PFSK-1 (cell line): ENCODE results near the gene ZBTB37.

Experiments used
- POLR2AphosphoS5 ChIP-seq: IDR thresholded peaks from 2 replicates; pipeline ENCODE4 v1.6.1; 2012; ENCODE audit warnings: low read depth, mild to moderate bottlenecking, control low read depth, low read length, moderate library complexity
- SIN3A ChIP-seq: IDR thresholded peaks from 2 replicates; pipeline ENCODE4 v1.6.1; 2012; ENCODE audit warnings: mild to moderate bottlenecking, low read length, moderate library complexity, borderline replicate concordance; ENCODE audit not compliant: insufficient read depth

GRCh38 chr1:173860065-173860464 is 8.1 kb upstream of the ZBTB37 start:
- TF ChIP-seq POLR2AphosphoS5 (no peak), SIN3A (no peak)
